Parathyroid adenoma (tissue), 2 donors: ENCODE results near the gene CBL.

ENCODE experiments used
- H2AFZ ChIP-seq: fragments of 300-600 bp; sonication (generic); one replicate; pipeline ENCODE4 v1.7.0; 2017; ENCODE audit warnings: antibody characterized with exemption, mild to moderate bottlenecking
- H3K27ac ChIP-seq: fragments of 300-600 bp; sonication (generic); one replicate; pipeline ENCODE4 v1.7.0; 2017
- H3K27me3 ChIP-seq: fragments of 300-600 bp; sonication (generic); one replicate; pipeline ENCODE4 v1.7.0; 2017; ENCODE audit warnings: low read length; ENCODE audit not compliant: control insufficient read depth, insufficient read depth
- H3K36me3 ChIP-seq: fragments of 300-600 bp; sonication (generic); one replicate; pipeline ENCODE4 v1.7.0; 2017; ENCODE audit warnings: low read length; ENCODE audit not compliant: control insufficient read depth, insufficient read depth
- H3K4me1 ChIP-seq: fragments of 300-600 bp; sonication (generic); one replicate; pipeline ENCODE4 v1.7.0; 2017; ENCODE audit warnings: control low read depth
- H3K4me2 ChIP-seq: fragments of 300-600 bp; sonication (generic); one replicate; pipeline ENCODE4 v1.7.0; 2017; ENCODE audit warnings: low read length
- H3K4me3 ChIP-seq: fragments of 300-600 bp; sonication (generic); one replicate; pipeline ENCODE4 v1.7.0; 2017; ENCODE audit warnings: low read depth, low read length
- H3K79me2 ChIP-seq: fragments of 300-600 bp; sonication (generic); one replicate; pipeline ENCODE4 v1.7.0; 2017; ENCODE audit warnings: control low read depth
- H3K9ac ChIP-seq: fragments of 300-600 bp; sonication (generic); one replicate; pipeline ENCODE4 v1.7.0; 2017; ENCODE audit warnings: mild to moderate bottlenecking
- H3K9me3 ChIP-seq: fragments of 300-600 bp; sonication (generic); one replicate; pipeline ENCODE4 v1.7.0; 2017; ENCODE audit warnings: low read length; ENCODE audit not compliant: control insufficient read depth
- TF ChIP-seq, protein P1 (sequence below): fragments of 300-600 bp; sonication (generic); IDR thresholded peaks from one replicate; pipeline ENCODE4 v1.7.0; 2017; ENCODE audit warnings: antibody characterized with exemption, mild to moderate bottlenecking
- donor health status: primary hyperparathyroidism.

CBL gene

GRCh38 chr11:119229288-119229672 lies 23.1 kb downstream of the CBL start:
- Histone ChIP-seq H3K79me2 (peaks cover 2% of the 10 kb centered on the region), H3K4me3 (no peak overlapping the region), H3K9ac (no peak overlapping the region), H3K36me3 (no peaks in the 10 kb centered on the region), H3K9me3 (no peaks in the 10 kb centered on the region), H3K4me1 (no peaks in the 10 kb centered on the region), H3K4me2 (no peak overlapping the region), H2AFZ (no peak overlapping the region), H3K27ac (no peak overlapping the region), H3K27me3 (no peaks in the 10 kb centered on the region)
- TF ChIP-seq, protein P1, sequence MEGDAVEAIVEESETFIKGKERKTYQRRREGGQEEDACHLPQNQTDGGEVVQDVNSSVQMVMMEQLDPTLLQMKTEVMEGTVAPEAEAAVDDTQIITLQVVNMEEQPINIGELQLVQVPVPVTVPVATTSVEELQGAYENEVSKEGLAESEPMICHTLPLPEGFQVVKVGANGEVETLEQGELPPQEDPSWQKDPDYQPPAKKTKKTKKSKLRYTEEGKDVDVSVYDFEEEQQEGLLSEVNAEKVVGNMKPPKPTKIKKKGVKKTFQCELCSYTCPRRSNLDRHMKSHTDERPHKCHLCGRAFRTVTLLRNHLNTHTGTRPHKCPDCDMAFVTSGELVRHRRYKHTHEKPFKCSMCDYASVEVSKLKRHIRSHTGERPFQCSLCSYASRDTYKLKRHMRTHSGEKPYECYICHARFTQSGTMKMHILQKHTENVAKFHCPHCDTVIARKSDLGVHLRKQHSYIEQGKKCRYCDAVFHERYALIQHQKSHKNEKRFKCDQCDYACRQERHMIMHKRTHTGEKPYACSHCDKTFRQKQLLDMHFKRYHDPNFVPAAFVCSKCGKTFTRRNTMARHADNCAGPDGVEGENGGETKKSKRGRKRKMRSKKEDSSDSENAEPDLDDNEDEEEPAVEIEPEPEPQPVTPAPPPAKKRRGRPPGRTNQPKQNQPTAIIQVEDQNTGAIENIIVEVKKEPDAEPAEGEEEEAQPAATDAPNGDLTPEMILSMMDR = no peak

DNA sequence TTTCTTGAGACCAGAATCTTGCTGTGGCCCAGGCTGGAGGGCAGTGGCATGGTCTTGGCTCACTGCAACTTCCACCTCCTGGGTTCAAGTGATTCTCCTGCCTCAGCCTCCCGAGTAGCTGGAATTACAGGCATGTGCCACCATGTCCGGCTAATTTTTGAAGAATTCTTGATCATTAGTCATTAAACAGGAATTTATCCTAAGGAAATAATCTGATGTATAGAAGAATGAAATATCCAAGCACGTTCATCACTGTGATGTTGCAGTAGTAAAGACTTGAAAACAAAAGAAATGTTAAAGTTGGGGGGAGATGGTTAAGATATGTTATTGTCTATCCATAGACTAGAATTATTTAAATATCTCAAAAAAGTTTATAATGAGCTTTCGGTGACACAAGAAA lies 23.6 kb downstream of the CBL start:
- Histone ChIP-seq H3K4me2 (no peak overlapping the region), H3K9me3 (no peaks in the 10 kb centered on the region), H3K27me3 (no peaks in the 10 kb centered on the region), H3K27ac (no peak overlapping the region), H3K9ac (no peak overlapping the region), H3K4me1 (no peaks in the 10 kb centered on the region), H3K79me2 (peaks cover 2% of the 10 kb centered on the region), H3K36me3 (no peaks in the 10 kb centered on the region), H2AFZ (no peak overlapping the region), H3K4me3 (no peak overlapping the region)
- TF ChIP-seq, protein P1 = no peak

DNA sequence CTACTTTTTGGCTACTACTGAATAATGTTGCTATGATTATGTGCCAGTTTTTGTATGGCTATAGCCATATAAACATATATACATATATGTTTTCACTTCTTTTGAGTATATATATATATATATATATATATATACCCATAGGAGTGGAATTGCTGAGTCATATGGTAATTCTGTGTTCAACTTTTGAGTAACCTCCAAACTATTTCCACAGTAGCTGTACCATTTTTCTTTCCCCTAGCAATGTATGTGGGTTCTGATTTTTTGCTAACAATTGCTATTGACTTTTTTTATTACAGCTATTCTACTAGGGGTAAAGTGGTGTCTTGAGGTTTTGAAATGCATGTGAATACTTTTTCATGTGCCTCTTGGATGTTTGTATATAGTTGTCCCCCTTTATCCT lies 30.4 kb downstream of the CBL start:
- no peaks in the 10 kb centered on the region for H3K4me1 ChIP-seq
- H3K27me3 ChIP-seq = no peaks in the 10 kb centered on the region
- H3K4me3 ChIP-seq = no peak overlapping the region
- no peaks in the 10 kb centered on the region for H3K36me3 ChIP-seq
- peaks cover 2% of the 10 kb centered on the region for H3K79me2 ChIP-seq
- TF ChIP-seq, protein P1 = no peak
- H3K4me2 ChIP-seq = no peak overlapping the region
- no peak overlapping the region for H3K27ac ChIP-seq
- H3K9ac ChIP-seq = no peak overlapping the region
- no peaks in the 10 kb centered on the region for H3K9me3 ChIP-seq
- no peak overlapping the region for H2AFZ ChIP-seq

GRCh38 chr11:119236891-119237290 lies 30.8 kb downstream of the CBL start:
- H3K9me3 ChIP-seq = no peaks in the 10 kb centered on the region
- TF ChIP-seq, protein P1 = no peak
- H3K27me3 ChIP-seq = no peaks in the 10 kb centered on the region
- no peak overlapping the region for H3K4me2 ChIP-seq
- H3K79me2 ChIP-seq = peaks cover 2% of the 10 kb centered on the region
- H3K9ac ChIP-seq = no peak overlapping the region
- no peaks in the 10 kb centered on the region for H3K36me3 ChIP-seq
- H3K27ac ChIP-seq = no peak overlapping the region
- no peaks in the 10 kb centered on the region for H3K4me1 ChIP-seq
- no peak overlapping the region for H3K4me3 ChIP-seq
- H2AFZ ChIP-seq = no peak overlapping the region

DNA sequence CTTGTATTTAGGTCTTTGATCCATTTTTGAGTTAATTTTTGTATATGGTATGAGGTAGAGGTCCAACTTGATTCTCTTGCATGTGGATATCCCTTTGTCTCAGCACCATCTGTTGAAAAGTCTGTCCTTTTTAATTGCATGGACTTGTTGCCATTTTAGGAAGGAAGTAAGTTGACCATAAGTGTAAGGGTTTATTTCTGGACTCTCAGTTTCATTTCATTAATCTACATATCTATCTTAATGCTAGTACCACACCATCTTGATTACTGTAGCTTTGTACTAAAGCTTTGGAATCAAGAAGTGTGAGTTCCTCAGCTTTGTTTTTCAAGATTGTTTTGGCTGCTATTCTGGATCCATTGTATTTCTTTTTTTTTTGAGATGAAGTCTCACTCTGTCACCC lies 31.4 kb downstream of the CBL start:
- no peak overlapping the region for H3K4me3 ChIP-seq
- H3K9ac ChIP-seq = no peak overlapping the region
- H3K27me3 ChIP-seq = no peaks in the 10 kb centered on the region
- no peaks in the 10 kb centered on the region for H3K36me3 ChIP-seq
- H3K9me3 ChIP-seq = no peaks in the 10 kb centered on the region
- no peak overlapping the region for H3K4me2 ChIP-seq
- TF ChIP-seq, protein P1 = no peak
- no peaks in the 10 kb centered on the region for H3K4me1 ChIP-seq
- peaks cover 2% of the 10 kb centered on the region for H3K79me2 ChIP-seq
- no peak overlapping the region for H2AFZ ChIP-seq
- no peak overlapping the region for H3K27ac ChIP-seq
